ENCODE results near the gene PPP1R12C. TPM values are rescaled to one million over a fixed set of nuclear protein-coding genes. Genes with fewer than 3 reads are reported as not detected.

The PPP1R12C gene
- total RNA-seq, 4 donors from 2014 or later, result 101 to 350 (median 154) TPM

DNA sequence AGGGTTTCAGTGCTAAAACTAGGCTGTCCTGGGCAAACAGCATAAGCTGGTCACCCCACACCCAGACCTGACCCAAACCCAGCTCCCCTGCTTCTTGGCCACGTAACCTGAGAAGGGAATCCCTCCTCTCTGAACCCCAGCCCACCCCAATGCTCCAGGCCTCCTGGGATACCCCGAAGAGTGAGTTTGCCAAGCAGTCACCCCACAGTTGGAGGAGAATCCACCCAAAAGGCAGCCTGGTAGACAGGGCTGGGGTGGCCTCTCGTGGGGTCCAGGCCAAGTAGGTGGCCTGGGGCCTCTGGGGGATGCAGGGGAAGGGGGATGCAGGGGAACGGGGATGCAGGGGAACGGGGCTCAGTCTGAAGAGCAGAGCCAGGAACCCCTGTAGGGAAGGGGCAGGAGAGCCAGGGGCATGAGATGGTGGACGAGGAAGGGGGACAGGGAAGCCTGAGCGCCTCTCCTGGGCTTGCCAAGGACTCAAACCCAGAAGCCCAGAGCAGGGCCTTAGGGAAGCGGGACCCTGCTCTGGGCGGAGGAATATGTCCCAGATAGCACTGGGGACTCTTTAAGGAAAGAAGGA lies 2.8 kb downstream of the PPP1R12C start:
- TF ChIP-seq POLR2A (IDR thresholded peaks at IDR 0.05) (no peak), EP300 (IDR thresholded peaks at IDR 0.05; ENCODE audit: low read depth) (no peak), POLR2AphosphoS5 (IDR thresholded peaks at IDR 0.05) (no peak)
- TF ChIP-seq, protein P1, sequence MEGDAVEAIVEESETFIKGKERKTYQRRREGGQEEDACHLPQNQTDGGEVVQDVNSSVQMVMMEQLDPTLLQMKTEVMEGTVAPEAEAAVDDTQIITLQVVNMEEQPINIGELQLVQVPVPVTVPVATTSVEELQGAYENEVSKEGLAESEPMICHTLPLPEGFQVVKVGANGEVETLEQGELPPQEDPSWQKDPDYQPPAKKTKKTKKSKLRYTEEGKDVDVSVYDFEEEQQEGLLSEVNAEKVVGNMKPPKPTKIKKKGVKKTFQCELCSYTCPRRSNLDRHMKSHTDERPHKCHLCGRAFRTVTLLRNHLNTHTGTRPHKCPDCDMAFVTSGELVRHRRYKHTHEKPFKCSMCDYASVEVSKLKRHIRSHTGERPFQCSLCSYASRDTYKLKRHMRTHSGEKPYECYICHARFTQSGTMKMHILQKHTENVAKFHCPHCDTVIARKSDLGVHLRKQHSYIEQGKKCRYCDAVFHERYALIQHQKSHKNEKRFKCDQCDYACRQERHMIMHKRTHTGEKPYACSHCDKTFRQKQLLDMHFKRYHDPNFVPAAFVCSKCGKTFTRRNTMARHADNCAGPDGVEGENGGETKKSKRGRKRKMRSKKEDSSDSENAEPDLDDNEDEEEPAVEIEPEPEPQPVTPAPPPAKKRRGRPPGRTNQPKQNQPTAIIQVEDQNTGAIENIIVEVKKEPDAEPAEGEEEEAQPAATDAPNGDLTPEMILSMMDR (IDR thresholded peaks at IDR 0.05), result no peak
- WGBS, 2 donors (ENCODE audit: low coverage in 1 of 2), result 66 to 100% methylated on average over 1 to 8 of the region's 9 CpGs
- Histone ChIP-seq H3K9me3 (no peaks in the 10 kb centered on the region), H3K4me1 (peaks cover 30 to 50% (median 45%) of the 10 kb centered on the region in 4 donors), H3K36me3 (no peaks in the 10 kb centered on the region), H3K27me3 (no peaks in the 10 kb centered on the region), H3K4me3 (peak overlapping the region in 1 of 4 donors; percentile 90), H3K27ac (peak overlapping the region; percentile 92 to 96 (median 95))
- DNase-seq, result no peak
- in situ Hi-C loops (cut with MboI; ENCODE audit: low pct_ligation_motif_present in 1 of 4, low pct_unique_long_range_greater_than_20kb in 1 of 4, low sequenced_read_pairs in 3 of 4) (no loop called here), intact Hi-C loops (cut with DNase I; ENCODE audit: low total_unique reads) (loop anchor here (10.0 kb wide), 1 partner anchor 490 kb away; the partner anchor contains the start of genes ZNF524 and ZNF865)

DNA sequence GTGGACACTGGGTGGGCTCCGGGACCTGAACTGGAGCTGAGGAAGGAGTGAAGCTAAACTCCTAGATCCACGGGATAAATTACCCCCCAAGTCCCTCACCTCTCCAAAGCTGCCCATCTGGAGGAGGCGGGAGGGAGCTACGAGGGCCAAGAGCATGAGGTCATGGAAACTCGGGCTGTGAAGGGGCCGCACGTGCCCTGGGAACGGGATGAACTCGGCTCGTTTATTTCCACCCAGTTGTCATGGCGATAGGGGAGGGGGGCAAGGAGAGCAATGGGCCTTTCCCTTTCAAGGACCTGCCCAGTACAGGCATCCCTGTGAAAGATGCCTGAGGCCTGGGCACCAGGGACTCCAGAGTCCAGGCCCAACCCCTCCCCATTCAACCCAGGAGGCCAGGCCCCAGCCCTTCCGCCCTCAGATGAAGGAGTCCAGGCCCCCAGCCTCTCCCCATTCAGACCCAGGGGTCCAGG lies 3.8 kb downstream of the PPP1R12C start:
- Histone ChIP-seq H3K4me1 (peaks cover 30 to 49% (median 45%) of the 10 kb centered on the region in 4 donors), H3K27me3 (no peaks in the 10 kb centered on the region), H3K4me3 (peak overlapping the region in 2 of 4 donors; percentile 13 to 20), H3K9me3 (no peaks in the 10 kb centered on the region), H3K36me3 (no peaks in the 10 kb centered on the region), H3K27ac (peak overlapping the region; percentile 92 to 96 (median 95))
- intact Hi-C loops (cut with DNase I; ENCODE audit: low total_unique reads) (loop anchor here (10.0 kb wide), 1 partner anchor 491 kb away; the partner anchor contains the start of genes ZNF524 and ZNF865), in situ Hi-C loops (cut with MboI; ENCODE audit: low pct_ligation_motif_present in 1 of 4, low pct_unique_long_range_greater_than_20kb in 1 of 4, low sequenced_read_pairs in 3 of 4) (no loop called here)
- 46% methylated on average over 11 of the region's 12 CpGs; no CpG with 5 or more reads in 1 of the 2 donors for WGBS, 2 donors (ENCODE audit: low coverage in 1 of 2)
- TF ChIP-seq POLR2AphosphoS5 (IDR thresholded peaks at IDR 0.05) (peak; percentile 60 to 84 (median 77)), POLR2A (IDR thresholded peaks at IDR 0.05) (peak; percentile 22), EP300 (IDR thresholded peaks at IDR 0.05; ENCODE audit: low read depth) (peak; percentile 97)
- TF ChIP-seq, protein P1 (IDR thresholded peaks at IDR 0.05), result no peak
- DNase-seq, result peak; percentile 81

DNA sequence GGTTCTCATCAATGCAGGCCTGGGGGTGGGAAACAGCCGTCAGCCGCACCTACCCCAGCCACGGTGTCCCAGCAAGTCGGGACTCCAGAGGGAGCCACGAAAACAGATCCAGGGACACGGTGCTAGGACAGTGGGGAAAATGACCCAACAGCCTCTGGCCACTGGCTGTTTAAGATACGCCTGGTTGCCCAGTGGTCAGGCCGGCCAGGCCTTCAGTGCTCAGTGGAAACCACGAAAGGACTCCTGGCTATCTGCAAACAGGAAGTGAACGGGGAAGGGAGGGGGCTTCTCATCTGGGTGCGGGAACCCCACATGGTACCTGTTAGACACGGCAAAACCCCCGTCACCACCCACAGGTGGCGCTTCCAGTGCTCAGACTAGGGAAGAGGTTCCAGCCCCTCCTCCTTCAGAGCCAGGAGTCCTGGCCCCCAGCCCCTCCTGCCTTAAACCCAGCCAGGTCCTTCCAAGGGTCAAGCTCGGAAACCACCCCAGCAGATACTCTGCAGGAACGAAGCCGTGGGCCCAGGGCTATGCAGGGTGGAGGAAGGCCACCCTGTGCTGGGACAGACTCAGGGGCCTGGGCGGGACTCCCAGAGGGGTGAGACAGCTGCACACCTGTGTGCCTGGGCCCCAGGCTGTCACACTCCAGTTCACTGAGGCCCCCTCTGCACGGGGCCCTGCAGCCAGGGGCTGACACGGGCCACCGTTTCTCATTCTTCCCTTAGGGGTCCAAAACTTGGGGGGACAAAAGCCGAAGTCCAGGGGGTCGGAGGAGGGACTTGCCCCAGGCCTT lies 4.5 kb downstream of the PPP1R12C start:
- TF ChIP-seq EP300 (IDR thresholded peaks at IDR 0.05; ENCODE audit: low read depth) (no peak), POLR2AphosphoS5 (IDR thresholded peaks at IDR 0.05) (no peak), POLR2A (IDR thresholded peaks at IDR 0.05) (no peak)
- TF ChIP-seq, protein P1 (IDR thresholded peaks at IDR 0.05), result no peak

More for the DNA sequence above, 4.5 kb downstream of the PPP1R12C start:
- H3K27me3 ChIP-seq, result no peaks in the 10 kb centered on the region
- DNase-seq, result no peak
- no peaks in the 10 kb centered on the region for H3K9me3 ChIP-seq
- H3K36me3 ChIP-seq, result no peaks in the 10 kb centered on the region
- H3K4me1 ChIP-seq, result peaks cover 30 to 42% (median 39%) of the 10 kb centered on the region in 4 donors
- in situ Hi-C loops (cut with MboI; ENCODE audit: low pct_ligation_motif_present in 1 of 4, low pct_unique_long_range_greater_than_20kb in 1 of 4, low sequenced_read_pairs in 3 of 4), result no loop called here
- peak overlapping the region in 2 of 4 donors; percentile 13 to 20 for H3K4me3 ChIP-seq
- WGBS, 2 donors (ENCODE audit: low coverage in 1 of 2), result 58% methylated on average over 20 of the region's 23 CpGs; no CpG with 5 or more reads in 1 of the 2 donors
- intact Hi-C loops (cut with DNase I; ENCODE audit: low total_unique reads), result loop anchor here (10.0 kb wide), 1 partner anchor 492 kb away; the partner anchor contains the start of genes ZNF524 and ZNF865
- peak overlapping the region; percentile 92 to 96 (median 95) for H3K27ac ChIP-seq

Data from transverse colon (tissue), 4 donors.